Hematopoietic multipotent progenitor cell treated with erythropoietin and hydrocortisone succinate and interleukin-3 and kit ligand, for 17 days (in vitro differentiated cells): ENCODE measurements around the gene BRK1.
A peak's percentile ranks its signal among the peaks of the same experiment; 100 is the strongest.
"Not testable (repeated sequence)": the region's sequence is repeated elsewhere in the genome, so short reads cannot be mapped to it uniquely, and the experiment has no call there.

Experiments
- DNase-seq: peaks from one replicate; pipeline ENCODE4 v3.0.0-alpha.2; 2015; ENCODE audit warnings: low spot score

Gene BRK1

DNA sequence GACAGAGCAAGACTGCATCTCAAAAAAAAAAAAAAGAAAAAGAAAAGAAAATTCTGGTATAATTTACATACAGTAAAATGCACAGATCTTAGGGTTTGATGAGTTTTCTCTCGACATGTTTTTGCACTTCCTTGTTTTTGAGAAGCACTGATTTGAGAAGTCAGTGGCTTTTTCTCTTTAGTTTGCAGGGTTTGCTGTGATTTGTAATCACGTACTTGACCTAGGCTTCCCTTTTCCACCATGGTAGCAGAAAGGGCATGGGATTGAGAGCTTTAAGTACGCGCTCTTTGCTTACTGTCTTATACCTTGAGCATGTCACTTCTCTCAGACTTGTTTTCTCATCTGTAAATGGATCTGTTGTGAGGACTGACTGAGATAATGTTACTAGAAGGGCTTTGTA, 30.2 kb downstream of the BRK1 start:
- no peak for DNase-seq

DNA sequence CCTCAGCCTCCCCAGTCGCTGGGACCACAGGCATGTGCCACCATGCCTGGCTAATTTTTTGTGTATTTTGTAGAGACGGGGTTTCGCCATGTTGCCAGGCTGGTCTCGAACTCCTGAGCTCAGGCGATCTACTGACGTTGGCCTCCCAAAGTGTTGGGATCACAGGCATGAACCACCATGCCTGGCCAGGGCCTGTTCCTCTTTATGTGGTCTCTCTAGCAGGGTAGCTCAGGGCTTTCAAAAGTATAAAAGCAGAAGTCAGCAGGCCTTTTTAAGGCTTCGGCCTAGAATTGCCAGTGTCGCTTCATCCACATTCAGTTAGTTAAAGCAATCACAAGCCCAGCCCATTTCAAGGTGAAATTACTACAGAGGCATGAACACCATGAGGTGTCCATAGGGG, 33.8 kb downstream of the BRK1 start:
- DNase-seq = no peak

DNA sequence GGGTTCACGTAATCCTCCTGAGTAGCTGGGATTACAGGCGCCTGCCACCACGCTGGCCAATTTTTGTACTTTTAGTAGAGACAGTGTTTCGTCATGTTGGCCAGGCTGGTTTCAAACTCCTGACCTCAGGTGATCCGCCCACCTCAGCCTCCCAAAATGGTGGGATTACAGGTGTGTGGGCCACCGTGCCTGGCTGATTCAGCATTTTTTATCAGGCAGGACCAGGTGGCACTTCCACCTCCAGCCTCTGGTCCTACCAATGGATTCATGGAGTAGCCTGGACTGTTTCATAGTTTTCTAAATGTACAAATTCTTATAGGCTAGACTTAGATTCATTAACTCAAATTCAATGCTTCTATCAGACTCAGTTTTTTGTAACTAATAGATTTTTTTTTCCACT, 35.5 kb downstream of the BRK1 start:
- no peak for DNase-seq

DNA sequence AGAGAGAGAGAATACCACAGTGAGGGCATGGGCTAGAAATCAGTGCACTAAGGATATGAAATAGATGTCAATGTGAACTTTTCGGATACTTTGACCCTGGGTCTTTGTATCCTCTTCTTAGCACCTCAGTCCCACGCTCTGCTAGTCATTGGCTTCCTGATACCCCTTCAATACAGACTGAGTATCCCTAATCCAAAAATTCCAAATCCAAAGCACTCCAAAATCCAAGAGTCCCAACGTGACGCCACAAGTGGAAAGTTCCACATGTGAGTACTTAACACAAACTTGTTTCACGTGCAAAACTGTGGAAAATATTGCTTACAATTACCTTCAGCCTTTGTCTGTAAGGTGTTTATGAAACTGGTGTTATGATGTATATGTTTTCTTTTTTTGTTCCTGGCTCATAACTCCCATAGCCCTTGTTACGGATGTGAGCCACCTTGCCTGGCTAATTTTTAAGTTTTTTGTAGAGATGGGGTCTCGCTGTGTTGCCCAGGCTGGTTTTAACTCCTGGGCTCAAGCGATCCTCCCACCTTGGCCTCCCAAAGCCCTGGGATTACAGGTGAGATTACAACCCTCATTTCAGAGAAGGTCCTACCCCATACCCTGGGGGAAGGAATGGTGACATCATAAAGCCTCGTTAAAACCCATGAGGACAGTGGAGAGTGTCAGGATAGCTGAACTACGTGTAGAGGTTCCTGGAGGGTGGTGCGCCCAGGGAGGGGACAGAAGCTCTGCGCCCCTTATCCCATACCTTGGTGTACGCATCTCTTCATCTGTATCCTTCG, 39.1 kb downstream of the BRK1 start:
- no peak for DNase-seq

DNA sequence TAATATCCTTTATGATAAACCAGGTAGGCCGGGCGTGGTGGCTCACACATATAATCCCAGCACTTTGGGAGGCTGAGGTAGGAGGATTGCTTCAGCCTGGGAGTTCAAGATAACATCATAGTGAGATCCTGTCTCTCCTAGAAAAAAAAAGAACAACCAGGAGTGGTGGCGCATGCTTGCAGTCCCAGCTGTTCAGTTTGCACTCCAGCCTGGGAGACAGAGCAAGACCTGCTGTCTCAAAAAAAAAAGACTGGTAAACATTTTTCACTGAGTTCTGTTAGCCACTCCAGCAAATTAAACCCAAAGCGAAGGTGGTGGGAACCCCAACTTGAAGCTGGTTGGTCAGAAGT, 39.6 kb downstream of the BRK1 start:
- no peak for DNase-seq

DNA sequence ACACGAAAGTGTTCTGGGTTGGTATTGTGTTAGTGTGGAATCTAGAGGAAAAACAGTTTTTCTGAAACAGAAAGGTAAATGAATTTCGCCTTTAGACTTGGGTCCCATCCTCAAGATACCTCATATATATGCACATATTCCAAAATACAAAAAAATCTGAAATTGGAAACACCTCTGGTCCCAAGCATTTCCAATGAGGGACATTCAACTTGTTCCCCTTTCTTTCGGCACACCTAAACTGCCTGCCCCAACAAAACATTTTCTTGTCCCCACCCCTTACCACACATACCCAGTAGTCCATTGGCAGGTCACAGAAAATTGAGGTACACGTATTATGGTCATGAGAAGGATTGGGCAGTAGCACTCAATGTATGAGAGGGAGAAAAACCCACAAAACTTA, 40.2 kb downstream of the BRK1 start:
- DNase-seq = no peak

DNA sequence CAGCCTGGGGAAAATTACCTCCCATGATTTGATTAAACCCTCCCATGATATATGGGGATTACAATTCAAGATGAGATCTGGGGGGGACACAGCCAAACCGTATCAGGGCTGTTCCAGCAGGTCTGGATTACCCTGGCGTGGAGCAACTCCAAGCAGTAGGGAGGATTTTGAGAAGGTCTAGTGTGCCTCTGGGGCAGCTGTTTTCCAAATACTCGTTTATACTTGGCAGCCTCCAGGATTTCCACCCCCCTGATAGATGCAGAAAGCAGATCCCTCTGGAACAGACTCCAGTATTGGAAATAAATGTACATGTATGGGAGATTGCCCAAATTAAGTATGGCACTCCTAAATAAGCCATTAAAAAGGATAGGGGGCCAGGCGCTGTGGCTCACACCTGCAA, 41.6 kb downstream of the BRK1 start:
- no peak for DNase-seq

DNA sequence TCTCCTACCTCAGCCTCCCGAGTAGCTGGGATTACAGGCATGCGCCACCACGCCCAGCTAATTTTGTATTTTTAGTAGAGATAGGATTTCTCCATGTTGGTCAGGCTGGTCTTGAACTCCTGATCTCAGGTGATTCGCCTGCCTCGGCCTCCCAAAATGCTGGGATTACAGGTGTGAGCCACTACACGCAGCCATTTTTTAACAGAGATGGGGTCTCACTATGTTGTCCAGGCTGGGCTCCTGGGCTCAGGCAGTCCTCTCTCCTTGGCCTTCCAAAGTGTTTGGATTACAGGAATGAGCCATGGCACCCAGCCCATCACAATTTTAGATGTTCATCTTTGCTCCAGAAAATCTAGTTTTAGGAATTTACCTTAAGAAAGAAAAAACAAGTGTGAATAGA, 43.1 kb downstream of the BRK1 start:
- DNase-seq = not testable (repeated sequence)

DNA sequence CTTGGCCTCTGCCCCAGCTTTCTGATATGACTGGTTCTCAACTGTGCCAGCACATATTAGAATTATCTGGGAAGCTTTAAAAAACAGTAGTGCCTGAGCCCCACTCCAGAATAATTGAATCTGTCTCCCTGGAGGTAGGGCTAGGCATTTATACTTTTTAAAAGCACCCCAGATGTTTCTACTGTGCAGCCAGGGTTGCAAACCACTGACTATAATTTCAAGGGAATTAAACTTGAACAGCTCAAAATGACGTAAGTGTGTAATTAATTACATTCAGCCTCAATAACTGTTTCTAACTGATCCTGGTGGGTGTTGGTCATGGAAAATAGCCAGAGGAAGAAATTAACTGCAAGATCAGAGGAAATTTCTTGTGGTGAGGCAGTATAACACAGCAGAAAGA, 44.9 kb downstream of the BRK1 start:
- no peak for DNase-seq

DNA sequence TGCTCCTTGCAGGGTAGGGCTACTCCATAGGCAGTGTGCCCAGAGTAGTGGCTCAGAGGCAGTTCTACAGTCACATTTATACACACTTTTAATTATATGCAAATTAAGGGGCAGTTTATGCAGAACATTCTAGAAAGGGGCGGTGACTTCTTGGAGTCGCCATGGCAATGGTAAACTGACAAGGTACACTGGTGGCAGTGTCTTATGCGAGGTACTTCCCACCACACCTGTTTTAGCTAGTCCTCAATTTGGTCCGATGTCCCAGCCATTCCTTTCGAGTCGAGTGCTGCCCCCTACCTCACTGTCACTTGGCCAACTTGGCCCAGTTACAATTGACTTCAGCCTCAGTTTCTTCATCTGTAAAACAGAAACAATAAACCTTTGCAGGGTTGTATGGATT, 45.5 kb downstream of the BRK1 start:
- no peak for DNase-seq

DNA sequence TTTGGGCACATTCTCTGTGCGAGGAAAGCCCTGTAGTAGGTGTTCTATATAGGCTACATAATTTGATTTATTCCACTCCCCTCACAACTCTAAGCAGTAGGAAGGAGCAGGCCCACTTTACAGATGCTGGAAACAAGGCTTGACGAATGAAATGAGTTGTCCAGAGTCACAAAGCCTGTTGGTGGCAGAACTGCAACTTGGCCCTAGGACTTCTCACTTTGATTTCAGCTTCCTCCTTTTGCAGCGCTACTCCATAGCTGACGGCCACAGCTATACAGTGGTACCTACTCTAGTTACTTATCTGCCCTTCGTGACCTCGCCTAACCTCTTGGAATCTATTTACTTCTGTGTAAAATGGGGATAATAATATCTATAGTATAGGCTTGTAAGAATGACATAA, 46.7 kb downstream of the BRK1 start:
- no peak for DNase-seq

DNA sequence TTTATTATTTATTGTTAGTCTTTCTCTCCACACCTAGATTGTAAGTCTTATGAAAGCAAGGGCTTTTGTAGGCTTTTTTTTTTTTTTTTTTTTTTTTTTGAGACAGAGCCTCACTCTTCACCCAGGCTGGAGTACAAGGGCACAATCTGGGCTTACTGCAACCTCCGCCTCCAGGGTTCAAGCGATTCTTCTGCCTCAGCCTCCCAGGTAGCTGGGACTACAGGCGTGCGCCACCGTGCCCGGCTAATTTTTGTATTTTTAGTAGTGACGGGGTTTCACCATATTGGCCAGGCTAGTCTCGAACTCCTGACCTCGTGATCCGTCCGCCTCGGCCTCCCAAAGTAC, 48.7 kb downstream of the BRK1 start:
- not testable (repeated sequence) for DNase-seq

DNA sequence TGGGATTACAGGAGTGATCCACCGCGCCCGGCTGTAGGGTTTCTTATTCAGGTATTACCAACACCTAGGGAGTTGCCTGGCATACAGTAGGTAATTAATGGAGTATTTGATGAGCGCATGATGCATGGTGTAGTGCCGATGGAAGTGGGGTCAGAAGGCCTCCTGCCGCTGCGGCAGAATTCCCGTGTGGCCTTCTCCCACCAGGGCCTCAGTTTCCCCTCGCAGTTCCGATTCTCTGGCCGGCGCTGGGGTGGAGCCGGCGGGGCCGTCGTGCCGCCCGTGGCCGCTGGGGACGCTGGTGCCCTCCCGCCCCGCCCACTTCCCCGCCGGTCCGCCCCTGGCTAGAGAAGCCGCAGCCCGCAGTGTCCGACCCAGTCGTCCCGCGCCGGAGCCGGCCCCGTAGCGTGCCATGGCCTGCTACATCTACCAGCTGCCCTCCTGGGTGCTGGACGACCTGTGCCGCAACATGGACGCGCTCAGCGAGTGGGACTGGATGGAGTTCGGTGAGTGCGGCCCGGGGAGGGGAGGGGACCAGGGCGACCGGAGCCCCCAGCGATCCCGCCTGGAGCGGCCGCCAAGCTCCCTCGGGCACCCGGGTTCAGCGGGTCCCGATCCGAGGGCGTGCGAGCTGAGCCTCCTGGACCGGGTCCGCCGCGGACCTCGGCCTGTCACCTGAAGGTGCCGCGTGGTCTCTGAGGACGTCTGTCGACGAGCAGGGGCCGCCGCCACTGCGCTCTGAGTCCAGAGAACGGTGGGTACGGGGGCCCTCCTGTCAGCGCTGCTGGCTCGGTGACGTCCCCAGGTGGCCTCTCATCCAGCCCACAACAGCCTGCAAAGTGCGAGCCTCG, 49.3 kb downstream of the BRK1 start, which contains the start of gene IRAK2:
TSS of gene IRAK2 (plus strand) at position 374 of the 848 bp plus-strand sequence. CDS start at position 410, 36 bp downstream.
- peak; percentile 59 for DNase-seq

DNA sequence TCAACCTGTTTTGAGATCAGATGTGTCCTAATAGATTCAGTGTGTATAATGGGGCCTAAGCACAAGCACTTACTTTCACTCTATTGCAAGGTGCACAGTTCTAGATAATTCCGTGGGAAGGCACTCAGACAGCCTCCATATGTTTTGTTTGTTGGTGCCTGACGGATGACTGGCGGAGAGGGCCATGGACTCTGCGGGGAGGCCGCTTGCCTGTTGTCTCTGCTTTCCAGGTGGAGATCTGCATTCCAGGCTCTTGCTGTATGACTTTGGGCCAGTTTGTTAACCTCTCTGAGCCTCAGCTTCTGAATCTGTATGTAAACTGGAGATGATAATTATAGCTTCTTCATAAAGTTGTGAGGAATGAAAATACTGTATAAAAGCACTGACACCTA, 50.7 kb downstream of the BRK1 start:
- no peak for DNase-seq

DNA sequence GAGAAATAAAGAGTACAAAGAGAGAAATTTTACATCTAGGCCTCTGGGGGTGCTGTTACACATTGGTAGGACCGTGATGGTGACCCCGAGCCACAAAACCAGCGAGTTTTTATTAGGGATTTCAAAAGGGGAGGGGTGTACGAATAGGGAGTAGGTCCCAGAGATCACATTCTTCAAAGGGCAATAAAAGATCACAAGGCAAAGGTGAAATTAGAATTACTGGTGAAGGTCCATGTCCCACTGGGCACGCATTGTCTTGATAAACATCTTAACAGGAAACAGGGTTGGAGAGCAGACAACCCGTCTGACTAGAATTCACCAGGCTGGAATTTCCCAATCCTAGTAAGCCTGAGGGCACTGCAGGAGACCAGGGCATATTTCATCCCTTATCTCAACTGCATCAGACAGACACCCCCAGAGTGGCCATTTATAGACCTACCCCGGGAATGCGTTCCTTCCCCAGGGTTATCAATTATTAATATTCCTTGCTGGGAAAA, 53.6 kb downstream of the BRK1 start:
- DNase-seq = no peak

DNA sequence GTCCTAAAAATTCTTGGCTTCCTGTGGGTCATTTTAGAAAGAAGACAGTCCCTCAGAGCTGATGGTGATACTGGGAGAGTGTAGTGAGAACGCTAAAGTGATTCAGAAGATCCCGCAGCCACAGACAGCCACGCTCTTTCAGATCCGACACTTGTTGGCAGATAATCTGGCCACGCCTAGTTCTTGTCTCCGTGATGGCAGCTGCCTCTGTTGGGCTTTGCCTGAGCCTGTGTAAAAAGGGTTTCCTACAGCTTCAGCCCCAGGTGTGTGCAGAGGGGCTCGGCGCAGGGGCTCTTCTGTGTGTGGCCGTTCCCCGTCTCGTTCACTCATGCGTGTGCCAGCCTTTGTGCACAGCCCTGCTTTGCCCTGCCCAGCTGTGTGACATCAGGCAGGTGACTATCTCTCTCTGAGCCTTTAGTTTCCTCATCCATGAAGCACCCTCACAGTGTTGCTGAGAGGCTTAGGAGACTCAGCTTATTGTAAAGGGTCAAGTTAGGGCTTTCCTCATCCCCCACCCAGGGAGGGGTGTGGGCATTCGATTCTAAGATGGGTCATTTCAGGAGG, 55.5 kb downstream of the BRK1 start:
- peak; percentile 4 for DNase-seq

DNA sequence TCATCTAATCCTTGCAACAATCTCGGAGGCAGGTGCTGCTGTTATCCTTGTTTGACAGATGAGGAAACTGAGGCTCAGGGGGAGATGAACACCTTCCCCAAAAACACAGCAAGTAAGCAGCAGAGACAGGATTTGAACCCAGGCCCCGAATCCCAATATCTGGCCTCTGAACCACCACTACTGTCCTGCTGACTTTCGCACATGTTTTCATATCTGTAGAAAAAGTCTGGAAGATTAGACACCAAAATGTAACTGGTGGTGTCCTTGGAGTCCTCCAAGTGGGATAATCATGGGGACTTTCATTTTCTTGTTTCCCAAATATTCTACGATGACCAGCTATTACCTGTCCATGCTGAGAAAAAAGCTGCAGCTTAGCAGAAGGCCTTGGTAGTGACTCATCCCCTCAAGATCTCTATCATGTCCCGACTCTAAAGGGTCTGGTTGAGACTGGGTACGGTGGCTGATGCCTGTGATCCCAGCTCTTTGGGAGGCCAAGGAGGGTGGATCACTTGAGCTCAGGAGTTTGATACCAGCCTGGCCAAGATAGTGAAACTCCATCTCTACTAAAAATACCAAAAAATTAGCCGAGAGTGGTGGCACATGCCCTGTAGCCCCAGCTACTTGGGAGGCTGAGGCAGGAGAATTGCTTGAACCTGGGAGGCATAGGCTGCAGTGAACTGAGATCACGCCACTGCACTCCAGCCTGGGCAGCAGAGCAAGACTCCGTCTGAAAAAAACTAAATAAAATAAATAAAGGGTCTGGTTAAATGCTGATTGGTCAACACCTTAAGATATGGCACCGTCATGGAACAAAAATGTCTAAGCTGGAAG, 57.8 kb downstream of the BRK1 start:
- DNase-seq = peak; percentile 4

DNA sequence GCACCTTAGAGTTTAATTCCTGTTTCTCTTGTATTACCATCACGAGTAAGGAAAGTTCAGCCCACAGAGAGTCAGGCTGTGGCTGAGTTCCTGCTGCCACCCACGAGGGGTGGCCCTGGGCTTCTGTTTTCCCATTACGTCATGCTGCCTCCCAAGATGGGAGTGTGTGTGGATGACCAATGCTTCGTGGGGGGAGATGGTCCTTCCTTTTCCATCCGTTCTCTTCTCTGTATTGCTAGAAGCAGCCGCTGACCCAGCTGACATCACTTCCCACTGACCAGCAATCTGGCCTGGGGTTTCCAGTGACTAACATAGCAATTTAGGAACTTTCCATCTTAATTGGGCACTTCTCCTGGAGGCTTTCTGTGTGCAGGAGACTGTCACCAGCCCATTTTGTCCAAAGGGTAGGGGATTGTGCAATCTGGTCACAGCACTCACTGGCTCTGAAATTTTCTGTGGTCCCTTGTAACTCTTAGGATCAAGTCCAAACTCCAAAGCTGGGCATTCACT, 58.5 kb downstream of the BRK1 start:
- peak; percentile 2 for DNase-seq

DNA sequence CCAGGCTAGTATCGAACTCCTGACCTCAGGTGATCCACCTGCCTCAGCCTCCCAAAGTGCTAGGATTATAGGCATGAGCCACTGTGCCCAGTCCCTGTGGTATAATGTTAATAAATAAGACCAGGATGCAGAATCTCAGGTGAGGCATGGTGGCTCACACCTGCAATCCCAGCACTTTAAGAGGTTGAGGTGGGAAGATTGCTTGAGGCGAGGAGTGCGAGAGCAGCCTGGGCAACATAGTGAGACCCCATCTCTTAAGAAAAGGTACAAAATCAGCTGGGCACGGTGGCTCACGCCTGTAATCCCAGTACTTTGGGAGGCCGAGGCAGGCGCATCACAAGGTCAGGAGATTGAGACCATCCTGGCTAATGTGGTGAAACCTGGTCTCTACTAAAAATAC, 59.9 kb downstream of the BRK1 start:
- not testable (repeated sequence) for DNase-seq

DNA sequence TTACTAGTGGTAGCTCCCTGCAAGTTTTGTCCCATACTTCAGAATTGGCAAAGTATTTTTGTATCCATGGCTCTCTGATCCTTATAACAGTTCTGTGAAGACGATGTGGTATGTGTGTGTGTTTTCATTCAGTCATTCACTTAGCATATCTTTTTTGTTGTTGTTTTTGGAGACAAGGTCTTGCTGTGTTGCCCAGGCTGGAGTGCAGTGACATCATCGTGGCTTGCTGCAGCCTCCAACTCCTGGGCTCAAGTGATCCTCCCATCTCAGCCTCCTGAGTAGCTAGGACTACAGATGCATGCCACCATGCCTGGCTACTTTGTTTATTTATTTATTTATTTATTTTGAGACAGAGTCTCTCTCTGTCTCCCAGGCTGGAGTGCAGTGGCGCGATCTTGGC, 60.7 kb downstream of the BRK1 start:
- DNase-seq = peak; percentile 2
